Measurements from ENCODE around the gene GPAM.

DNA sequence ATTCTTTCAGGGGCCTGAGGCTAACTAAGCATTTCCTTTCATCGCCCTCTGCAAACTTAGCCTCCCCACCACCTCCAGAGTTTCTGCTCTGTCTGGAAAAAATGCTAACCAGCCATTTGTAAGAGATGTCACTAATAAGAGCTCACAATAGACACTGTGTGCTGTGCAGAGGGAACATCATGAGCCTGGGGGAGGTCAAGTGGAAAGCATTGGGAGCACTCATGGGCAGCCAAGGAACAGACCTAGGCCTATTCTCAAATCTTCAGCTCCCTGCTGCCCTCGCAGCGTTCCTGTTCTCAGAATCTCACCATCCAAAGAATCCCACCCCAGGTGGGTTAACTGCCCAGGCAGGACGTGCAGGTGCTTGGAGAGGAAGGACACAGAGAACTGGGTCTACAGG, 27.1 kb upstream of the GPAM start:
- TF ChIP-seq, protein P1, sequence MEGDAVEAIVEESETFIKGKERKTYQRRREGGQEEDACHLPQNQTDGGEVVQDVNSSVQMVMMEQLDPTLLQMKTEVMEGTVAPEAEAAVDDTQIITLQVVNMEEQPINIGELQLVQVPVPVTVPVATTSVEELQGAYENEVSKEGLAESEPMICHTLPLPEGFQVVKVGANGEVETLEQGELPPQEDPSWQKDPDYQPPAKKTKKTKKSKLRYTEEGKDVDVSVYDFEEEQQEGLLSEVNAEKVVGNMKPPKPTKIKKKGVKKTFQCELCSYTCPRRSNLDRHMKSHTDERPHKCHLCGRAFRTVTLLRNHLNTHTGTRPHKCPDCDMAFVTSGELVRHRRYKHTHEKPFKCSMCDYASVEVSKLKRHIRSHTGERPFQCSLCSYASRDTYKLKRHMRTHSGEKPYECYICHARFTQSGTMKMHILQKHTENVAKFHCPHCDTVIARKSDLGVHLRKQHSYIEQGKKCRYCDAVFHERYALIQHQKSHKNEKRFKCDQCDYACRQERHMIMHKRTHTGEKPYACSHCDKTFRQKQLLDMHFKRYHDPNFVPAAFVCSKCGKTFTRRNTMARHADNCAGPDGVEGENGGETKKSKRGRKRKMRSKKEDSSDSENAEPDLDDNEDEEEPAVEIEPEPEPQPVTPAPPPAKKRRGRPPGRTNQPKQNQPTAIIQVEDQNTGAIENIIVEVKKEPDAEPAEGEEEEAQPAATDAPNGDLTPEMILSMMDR (IDR thresholded peaks at IDR 0.05) = no peak
- TF ChIP-seq, protein P2, sequence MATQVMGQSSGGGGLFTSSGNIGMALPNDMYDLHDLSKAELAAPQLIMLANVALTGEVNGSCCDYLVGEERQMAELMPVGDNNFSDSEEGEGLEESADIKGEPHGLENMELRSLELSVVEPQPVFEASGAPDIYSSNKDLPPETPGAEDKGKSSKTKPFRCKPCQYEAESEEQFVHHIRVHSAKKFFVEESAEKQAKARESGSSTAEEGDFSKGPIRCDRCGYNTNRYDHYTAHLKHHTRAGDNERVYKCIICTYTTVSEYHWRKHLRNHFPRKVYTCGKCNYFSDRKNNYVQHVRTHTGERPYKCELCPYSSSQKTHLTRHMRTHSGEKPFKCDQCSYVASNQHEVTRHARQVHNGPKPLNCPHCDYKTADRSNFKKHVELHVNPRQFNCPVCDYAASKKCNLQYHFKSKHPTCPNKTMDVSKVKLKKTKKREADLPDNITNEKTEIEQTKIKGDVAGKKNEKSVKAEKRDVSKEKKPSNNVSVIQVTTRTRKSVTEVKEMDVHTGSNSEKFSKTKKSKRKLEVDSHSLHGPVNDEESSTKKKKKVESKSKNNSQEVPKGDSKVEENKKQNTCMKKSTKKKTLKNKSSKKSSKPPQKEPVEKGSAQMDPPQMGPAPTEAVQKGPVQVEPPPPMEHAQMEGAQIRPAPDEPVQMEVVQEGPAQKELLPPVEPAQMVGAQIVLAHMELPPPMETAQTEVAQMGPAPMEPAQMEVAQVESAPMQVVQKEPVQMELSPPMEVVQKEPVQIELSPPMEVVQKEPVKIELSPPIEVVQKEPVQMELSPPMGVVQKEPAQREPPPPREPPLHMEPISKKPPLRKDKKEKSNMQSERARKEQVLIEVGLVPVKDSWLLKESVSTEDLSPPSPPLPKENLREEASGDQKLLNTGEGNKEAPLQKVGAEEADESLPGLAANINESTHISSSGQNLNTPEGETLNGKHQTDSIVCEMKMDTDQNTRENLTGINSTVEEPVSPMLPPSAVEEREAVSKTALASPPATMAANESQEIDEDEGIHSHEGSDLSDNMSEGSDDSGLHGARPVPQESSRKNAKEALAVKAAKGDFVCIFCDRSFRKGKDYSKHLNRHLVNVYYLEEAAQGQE (IDR thresholded peaks at IDR 0.05; ENCODE audit: low read depth, low read length) = no peak
- TF ChIP-seq GATA2 (CRISPR knock-in tag; IDR thresholded peaks at IDR 0.05) = no peak
- TF ChIP-seq, protein P3, sequence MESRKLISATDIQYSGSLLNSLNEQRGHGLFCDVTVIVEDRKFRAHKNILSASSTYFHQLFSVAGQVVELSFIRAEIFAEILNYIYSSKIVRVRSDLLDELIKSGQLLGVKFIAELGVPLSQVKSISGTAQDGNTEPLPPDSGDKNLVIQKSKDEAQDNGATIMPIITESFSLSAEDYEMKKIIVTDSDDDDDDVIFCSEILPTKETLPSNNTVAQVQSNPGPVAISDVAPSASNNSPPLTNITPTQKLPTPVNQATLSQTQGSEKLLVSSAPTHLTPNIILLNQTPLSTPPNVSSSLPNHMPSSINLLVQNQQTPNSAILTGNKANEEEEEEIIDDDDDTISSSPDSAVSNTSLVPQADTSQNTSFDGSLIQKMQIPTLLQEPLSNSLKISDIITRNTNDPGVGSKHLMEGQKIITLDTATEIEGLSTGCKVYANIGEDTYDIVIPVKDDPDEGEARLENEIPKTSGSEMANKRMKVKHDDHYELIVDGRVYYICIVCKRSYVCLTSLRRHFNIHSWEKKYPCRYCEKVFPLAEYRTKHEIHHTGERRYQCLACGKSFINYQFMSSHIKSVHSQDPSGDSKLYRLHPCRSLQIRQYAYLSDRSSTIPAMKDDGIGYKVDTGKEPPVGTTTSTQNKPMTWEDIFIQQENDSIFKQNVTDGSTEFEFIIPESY (IDR thresholded peaks at IDR 0.05; ENCODE audit: borderline replicate concordance, low read depth) = no peak

All from SK-N-SH (cell line).